AG04450 (cell line): Measurements from ENCODE around the gene ERAL1. TPM values are rescaled to one million over a fixed set of nuclear protein-coding genes. Genes with fewer than 3 reads are reported as not detected.
"Not testable (repeated sequence)": the region's sequence is repeated elsewhere in the genome, so short reads cannot be mapped to it uniquely, and the experiment has no call there.

Experiments
- CTCF ChIA-PET: fragments of 300-600, 350-600 bp; formaldehyde crosslinking; extraction: SDS; loops from one replicate; lab custom pipeline; 2022; ENCODE audit warnings: antibody characterized with exemption, inconsistent platforms; lab: Charles Lee
- POLR2A ChIA-PET: fragments of 350-600 bp; formaldehyde crosslinking; extraction: SDS; loops from one replicate; lab custom pipeline; 2021; ENCODE audit warnings: antibody characterized with exemption, inconsistent platforms; lab: Yijun Ruan, JAX
- DNase-seq: peaks from one replicate; pipeline ENCODE4 v3.0.0-alpha.2; 2011; ENCODE audit warnings: low read depth, low spot score
- H3K27ac ChIP-seq: one replicate; pipeline ENCODE4 v1.5.1; 2012; ENCODE audit warnings: low read depth, low read length, control low read depth
- H3K27me3 ChIP-seq: one replicate; pipeline ENCODE4 v1.6.0; 2012; ENCODE audit warnings: low read length; ENCODE audit not compliant: control insufficient read depth, insufficient read depth
- H3K4me3 ChIP-seq: 2 replicates; pipeline ENCODE4 v1.5.1; 2011; ENCODE audit warnings: mild to moderate bottlenecking, low read depth, low read length, control low read depth
- H3K9me3 ChIP-seq: 2 replicates; pipeline ENCODE4 v1.5.1; 2012; ENCODE audit warnings: low read length; ENCODE audit not compliant: control insufficient read depth, insufficient read depth
- CTCF ChIP-seq: IDR thresholded peaks from 2 replicates; pipeline ENCODE4 v1.5.1; 2011; ENCODE audit warnings: low read depth, low read length, control low read depth, inconsistent platforms
- polyA plus RNA-seq: library from polyadenylated mRNA; depleted of rRNA; stranded (reverse); fragments of >200 nt; gene quantifications from 2 replicates; pipeline ENCODE4 v1.2.3, GENCODE V29; 2011

ERAL1 gene
- polyA plus RNA-seq, 1 experiment: 45.7 TPM

- Histone ChIP-seq H3K27ac (peak overlapping the region; percentile 57), H3K4me3 (peak overlapping the region; percentile 97), H3K27me3 (no peaks in the 10 kb centered on the region), H3K9me3 (no peaks in the 10 kb centered on the region; the same call in 1 of the 2 replicates)
- ChIA-PET POLR2A (interaction anchor here (0.7 to 1.1 kb wide), 4 partner anchors 18 to 131 kb away, joined by 3 to 6 read pairs (median 4); partner anchors contain the start of gene PROCA1), CTCF (interaction anchor here (0.6 to 2.1 kb wide), 8 partner anchors 10 to 275 kb away, joined by 3 to 22 read pairs (median 4); no protein-coding TSS in a partner anchor)
- no peak for TF ChIP-seq CTCF
- DNase-seq: no peak
Observed at GRCh38 chr17:28841901-28842281, 12.9 kb upstream of the ERAL1 start.

DNA sequence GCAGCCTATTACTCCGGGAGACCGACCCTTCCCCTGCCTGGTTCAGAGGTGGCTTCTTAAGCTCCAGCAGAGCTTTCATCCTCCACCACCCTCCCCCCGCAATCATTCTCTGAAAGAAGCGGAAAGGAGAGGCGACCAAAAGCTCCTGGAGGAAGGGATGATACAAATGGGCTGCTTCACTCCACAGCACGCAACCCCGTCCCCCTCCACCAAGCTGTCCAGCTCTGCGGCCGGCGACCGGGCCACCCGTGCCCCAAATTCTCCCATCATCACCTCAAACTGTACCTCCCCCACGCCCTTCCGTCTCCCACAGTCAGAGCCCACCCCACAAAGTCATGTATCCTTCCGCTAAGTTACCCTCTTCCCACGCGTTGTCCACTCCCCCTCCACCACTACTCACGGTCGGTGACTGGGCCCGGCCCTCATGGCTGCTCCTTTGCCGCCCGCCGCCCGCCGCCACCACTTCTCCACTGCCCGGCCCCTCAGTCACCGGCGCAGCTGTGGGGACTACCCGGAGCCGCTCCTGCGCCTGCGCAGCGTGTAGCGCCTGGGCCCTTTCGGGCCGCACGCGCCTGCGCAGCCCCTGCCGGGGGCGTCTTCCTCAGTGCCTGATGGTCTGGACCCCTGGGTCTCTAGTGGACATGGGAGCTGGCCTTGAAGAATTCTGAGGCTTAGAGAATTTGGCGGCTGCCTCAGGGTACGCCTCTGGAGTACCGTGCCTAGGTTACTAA is 12.4 kb upstream of the ERAL1 start, which contains the start of gene FAM222B:
Gene FAM222B (minus strand): TSS at position 509 of the 731 bp plus-strand sequence. CDS start 76,123 bp downstream, outside the sequence.
- ChIA-PET POLR2A (interaction anchor here (0.7 to 1.1 kb wide), 5 partner anchors 18 to 131 kb away, joined by 3 to 6 read pairs (median 4); partner anchors contain the start of gene PROCA1), CTCF (interaction anchor here (0.6 to 2.1 kb wide), 8 partner anchors 11 to 275 kb away, joined by 3 to 22 read pairs (median 4); no protein-coding TSS in a partner anchor)
- H3K4me3 ChIP-seq: peak within 1 kb of the TSS; percentile 97
- peak within 1 kb of the TSS; percentile 57 for H3K27ac ChIP-seq
- DNase-seq: peak; percentile 51
- TF ChIP-seq CTCF: no peak
- H3K27me3 ChIP-seq: no peaks in the 10 kb centered on the region
- no peaks in the 10 kb centered on the region; the same call in 1 of the 2 replicates for H3K9me3 ChIP-seq

DNA sequence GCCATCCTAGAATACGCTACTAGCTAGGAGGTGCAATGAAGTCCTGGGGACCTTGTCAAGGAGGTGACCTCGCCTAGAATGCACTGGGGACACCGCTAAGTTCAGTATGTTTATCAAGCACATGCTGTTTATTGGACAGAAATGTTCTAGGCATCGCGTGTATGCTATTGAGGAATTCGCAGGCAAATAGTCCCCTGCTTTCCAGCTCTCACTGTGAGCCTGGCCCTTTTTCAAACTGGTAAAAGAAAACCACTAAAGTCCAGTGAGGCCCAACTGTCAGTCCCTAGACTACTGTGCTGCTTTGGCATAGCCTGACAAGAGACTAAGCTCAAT is 11.0 kb upstream of the ERAL1 start:
- ChIA-PET CTCF (interaction anchor here (0.7 kb wide), 1 partner anchor 80 kb away, joined by 4 read pairs; no protein-coding TSS in a partner anchor), POLR2A (no interaction called here)
- Histone ChIP-seq H3K27ac (no peak overlapping the region), H3K4me3 (no peak overlapping the region), H3K9me3 (no peaks in the 10 kb centered on the region; the same call in 1 of the 2 replicates), H3K27me3 (no peaks in the 10 kb centered on the region)
- DNase-seq: no peak
- TF ChIP-seq CTCF: no peak

GRCh38 chr17:28846231-28846630 is 8.6 kb upstream of the ERAL1 start:
- Histone ChIP-seq H3K9me3 (no peaks in the 10 kb centered on the region; the same call in 1 of the 2 replicates), H3K4me3 (no peak overlapping the region), H3K27me3 (no peaks in the 10 kb centered on the region), H3K27ac (no peak overlapping the region)
- no peak for TF ChIP-seq CTCF
- ChIA-PET POLR2A (no interaction called here), CTCF (no interaction called here)
- no peak for DNase-seq

DNA sequence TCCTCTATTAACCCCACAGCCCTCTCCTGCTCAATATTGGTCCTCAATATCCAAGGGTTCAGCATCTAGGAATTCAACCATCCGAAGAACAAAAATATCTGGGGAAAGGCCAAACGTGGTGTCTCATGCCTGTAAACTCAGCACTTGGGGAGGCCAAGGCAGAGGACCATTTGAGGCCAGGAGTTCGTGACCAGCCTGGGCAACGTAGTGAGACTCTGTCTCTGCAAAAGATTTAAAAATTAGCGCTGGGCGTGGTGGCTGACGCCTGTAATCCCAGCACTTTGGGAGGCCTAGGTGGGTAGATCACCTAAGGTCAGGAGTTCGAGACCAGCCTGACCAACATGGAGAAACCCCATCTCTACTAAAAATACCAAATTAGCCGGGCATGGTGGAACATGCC is 8.1 kb upstream of the ERAL1 start:
- DNase-seq, POLR2A ChIA-PET, H3K27me3 ChIP-seq, CTCF ChIA-PET, H3K9me3 ChIP-seq, H3K27ac ChIP-seq, H3K4me3 ChIP-seq: not testable (repeated sequence)
